GM04503 (cell line): ENCODE results near the gene C1orf226.
"Not testable (repeated sequence)": the region's sequence is repeated elsewhere in the genome, so short reads cannot be mapped to it uniquely, and the experiment has no call there.

Experiments used
- DNase-seq: peaks from one replicate; pipeline ENCODE4 v3.0.0-alpha.2; 2012; ENCODE audit warnings: low read depth

The C1orf226 gene, protein sequence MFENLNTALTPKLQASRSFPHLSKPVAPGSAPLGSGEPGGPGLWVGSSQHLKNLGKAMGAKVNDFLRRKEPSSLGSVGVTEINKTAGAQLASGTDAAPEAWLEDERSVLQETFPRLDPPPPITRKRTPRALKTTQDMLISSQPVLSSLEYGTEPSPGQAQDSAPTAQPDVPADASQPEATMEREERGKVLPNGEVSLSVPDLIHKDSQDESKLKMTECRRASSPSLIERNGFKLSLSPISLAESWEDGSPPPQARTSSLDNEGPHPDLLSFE

DNA sequence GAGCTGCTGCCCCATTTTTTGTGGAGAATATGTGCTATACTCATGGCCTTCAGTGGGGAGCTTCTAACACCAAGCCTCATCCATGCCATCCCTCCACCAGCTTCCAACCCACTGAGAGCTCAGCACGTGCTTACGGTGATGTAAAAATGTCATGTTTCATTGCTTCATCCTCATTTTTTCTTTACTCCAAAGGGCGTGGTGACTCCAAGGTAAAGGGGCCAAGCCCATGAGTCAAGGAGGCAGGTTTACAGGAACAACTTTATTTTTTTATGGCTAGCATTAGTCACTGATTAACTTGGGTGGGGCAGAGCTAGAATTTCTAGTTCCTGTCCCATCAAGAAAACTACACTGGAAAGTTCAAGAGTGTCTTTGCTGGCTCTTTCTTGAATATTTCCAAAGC is at the start of gene C1orf226:
Gene C1orf226 (plus strand): TSS at position 346 of the 400 bp plus-strand sequence. CDS start 174 bp downstream, outside the sequence.
- no peak for DNase-seq

DNA sequence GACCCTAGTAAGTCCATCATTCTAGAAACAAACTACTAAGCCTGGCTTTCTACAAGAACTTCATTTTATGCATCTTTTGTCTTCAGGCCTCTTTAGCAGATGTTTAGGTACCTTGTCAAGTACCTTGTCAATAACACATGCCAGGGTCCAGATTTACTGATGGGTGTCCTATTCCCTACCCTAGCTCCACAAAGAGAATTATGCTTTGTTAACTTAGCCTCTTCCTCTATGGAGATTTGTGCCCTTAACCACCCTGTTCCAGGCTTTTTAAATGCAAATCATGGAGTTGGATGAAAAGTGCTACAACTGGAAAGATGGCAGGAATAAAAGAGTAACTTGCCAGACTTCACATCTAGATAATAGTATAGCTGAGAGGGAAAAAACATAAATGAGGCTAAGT is 47.5 kb upstream of the C1orf226 start:
- DNase-seq, result no peak

DNA sequence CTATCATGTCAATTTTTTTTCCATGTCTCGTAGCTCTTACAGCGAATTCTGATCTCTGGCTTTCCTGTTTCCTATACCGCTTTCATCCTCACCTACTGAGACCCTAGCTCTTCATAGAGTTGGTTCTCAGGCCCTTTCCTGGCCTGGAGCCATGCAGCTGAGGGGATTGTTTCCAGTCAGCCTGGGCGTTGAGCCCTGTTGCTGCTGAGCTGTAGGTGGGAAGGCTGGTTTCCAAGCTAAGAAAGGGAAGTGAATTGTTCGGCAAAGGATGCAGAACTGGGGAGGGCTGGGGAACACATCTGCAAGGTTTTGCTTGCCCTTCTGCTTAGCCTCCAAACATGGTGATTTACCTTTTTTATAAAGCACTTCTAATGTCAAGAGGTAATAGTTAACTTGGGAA is 46.4 kb upstream of the C1orf226 start:
- no peak for DNase-seq

DNA sequence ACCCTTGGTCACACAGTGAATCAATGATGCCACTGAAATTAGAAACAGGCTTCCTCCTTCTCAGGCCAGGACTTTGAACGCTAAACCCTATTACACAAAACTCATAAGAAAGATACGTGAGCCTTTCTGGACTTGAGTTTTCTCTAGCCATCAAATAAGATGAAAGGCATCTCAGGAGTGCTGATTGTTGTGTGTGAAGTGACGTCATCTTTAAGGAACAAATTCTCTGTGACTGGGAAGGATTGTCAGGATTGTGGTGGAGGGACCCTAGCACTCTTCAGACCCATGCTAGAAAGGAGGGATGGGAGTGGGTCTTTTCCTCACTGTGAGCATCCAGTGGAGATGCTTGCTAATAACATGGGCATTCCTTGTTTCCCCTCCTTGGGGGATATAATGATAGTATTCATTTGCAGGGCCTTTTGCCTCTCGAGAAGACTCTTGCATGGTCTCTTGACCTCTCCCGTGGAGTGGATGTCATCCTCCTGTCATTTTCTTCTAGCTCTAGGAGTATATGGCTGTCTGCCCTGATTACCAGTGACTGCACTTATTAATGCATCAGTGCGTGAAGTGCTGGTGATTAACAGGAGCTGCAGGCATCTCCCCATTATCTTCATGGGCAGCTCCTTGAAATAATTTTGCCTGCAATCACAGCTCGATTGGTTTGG is 44.8 kb upstream of the C1orf226 start:
- DNase-seq, result no peak

DNA sequence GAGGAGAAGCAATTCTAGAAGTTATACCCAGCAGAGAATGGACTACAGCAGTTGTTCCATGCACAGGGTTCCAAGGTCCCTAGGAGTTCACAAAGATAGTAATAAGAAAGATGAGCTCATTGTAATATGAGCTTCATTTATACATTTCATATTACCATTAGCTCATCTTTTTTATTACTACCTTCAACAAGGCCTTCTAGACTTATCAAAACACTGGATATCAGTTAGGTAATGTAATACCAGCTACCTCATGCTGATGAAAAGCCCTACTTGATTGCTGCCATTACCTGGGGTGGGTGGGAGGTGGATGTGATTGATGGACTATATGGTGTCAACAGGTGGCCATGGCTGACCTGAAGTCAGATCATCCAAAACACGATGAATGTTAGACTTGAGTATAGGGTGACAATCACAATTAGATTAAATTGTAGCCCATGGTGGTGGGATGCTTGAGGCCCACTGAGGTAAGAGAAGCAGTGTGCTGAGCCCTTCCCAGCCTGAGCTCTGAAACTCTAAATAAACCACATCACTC is 39.0 kb upstream of the C1orf226 start:
- no peak for DNase-seq

DNA sequence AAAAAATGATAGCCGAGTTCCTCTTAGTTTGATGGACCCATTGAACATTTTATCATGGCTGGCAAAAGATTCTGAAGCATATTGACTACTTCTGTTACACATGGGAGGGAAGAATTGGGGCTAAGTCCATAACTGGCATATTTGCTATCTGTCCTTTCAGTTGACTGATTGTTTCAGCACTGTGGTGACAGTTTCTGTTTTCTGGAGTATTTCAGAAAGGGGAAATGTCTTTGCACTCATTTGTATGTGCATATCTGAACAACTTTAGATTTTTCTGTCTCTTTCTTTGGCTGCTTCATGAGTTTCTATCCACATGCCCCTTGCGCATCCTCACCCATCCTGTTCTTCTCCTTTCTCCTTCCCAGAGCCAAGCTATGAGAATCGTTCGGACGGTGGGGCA is 38.1 kb upstream of the C1orf226 start:
- DNase-seq, result no peak

DNA sequence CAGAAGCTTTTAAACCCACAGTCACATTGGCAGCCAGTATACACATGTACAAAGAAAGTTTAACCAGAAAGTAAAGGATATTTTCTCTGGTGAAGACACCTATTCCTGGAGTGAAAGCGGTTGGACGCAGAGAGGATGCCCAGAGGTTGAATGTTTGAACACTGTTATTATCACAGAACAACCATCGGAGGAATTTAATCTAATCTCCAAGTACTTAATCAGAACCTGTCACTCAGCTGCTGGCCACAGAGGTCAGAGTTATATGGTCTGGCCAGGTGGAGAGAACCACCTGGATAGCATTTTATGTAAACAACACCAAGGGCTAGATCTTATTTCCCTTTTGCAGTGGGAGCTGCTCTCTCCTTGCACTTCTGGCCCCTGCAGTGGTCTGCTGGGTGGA is 34.2 kb upstream of the C1orf226 start:
- no peak for DNase-seq

DNA sequence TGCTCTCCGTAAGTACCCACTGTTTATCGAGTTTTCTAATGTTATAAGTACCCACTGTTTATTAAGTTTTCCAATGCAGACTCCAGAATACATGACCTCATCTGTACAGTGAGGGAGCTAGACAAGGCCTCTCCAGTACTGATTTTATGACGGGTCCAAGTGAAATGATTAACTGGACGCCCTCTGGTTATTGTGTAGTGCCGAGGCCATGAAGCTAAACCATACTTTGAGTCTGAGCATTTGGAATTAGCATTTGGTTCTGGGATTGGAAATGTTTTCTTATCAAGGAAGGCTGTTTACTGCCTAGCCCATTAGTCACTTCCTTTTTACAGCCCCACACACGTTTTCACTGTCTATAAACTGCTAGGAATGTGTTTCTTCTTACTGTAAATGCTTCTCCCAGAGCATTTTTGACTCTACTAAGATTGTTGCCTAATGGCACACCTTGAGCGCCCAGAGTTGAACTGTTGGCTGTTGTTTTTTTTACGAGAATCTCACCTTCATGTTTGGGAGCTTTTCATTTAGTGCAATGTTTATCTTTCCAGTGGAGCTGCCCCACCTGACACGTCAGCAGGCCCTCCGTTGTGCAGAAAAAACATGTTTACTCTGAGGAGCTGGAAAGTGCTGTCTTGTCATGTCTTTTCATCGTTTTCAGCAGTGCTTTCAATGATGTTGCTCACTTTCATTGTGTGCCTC is 31.7 kb upstream of the C1orf226 start:
- DNase-seq, result peak; percentile 61

DNA sequence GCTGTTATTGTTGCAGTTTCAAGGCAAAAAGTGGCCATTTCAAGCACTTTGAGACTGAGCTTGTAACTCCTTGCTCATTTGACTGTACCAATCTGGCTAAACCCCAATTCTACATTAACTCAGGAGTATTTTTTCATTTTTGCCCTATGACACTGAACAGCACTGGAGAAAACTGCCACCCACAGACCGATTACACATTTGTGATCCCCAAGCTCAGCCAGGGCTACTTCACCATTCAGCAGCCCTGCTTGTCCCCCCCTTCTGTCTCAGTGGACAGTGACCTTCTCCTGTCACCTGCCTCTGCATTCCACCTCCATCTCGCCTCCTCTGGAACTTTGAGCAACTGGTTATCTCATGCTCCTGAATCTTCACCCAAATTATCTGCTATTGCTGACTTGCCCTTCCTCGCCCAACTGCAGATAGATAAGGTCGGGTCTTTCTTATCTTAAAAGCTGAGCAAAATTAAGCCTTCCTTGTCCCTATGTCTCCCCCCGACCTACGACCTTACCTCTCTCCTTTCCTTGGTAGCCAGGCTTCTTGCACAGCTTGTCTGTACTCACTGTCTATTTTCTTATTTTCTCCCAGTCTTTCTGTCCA is 30.2 kb upstream of the C1orf226 start:
- DNase-seq, result no peak

DNA sequence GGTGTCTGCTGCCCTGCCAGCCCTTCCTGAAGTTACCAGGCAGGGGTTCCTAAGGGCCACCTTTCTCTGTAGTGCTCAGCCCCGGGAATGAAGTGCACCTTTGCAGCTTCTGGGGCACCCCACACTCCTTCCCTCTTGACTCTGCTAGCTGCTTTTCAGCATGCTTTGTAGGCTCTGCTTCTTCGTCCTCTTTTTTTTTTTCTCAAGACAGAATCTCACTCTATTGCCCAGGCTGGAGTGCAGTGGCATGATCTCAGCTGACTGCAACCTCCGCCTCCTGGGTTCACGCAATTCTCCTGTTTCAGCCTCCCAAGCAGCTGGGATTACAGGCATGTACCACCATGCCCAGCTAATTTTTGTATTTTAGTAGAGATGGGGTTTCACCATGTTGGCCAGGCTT is 29.7 kb upstream of the C1orf226 start:
- not testable (repeated sequence) for DNase-seq

DNA sequence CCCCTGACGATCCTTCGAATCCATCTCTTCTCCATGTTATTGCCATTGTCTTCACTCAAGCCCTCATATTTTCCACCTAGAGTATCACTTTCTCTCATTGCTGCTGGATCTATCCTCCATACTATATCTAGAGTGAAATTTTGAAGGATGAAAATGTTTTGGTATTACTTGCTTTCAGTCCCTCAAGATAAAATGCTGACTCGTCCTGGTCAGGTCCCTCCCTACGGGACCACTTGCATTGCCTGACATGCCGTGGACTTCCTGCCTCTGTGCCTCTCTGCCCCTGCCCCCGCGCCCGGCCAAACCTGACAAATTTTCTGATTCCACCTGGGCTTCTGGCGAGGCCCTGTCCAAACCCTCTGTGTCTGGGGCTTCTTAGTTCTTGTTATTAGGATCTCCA is 28.4 kb upstream of the C1orf226 start:
- DNase-seq, result no peak

DNA sequence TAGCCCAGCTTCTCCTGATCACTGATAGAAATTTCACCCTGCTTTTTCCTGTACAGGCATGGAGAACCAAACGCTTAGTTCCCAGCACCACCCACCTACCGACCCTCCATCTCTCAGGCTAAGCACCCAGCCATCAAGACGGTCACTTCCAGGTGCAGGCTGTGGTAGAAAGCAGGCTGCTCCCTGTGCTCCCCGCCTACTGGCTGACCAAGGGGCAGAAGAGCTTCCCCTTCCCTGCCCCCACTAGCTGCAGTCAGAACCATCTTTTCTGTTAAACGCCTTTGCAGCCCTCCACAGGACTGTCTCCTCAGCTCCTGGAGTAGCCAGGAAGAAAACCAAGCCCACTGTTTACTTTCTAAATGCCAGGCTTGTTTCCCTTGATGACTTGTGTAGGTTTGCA is 27.8 kb upstream of the C1orf226 start:
- no peak for DNase-seq

DNA sequence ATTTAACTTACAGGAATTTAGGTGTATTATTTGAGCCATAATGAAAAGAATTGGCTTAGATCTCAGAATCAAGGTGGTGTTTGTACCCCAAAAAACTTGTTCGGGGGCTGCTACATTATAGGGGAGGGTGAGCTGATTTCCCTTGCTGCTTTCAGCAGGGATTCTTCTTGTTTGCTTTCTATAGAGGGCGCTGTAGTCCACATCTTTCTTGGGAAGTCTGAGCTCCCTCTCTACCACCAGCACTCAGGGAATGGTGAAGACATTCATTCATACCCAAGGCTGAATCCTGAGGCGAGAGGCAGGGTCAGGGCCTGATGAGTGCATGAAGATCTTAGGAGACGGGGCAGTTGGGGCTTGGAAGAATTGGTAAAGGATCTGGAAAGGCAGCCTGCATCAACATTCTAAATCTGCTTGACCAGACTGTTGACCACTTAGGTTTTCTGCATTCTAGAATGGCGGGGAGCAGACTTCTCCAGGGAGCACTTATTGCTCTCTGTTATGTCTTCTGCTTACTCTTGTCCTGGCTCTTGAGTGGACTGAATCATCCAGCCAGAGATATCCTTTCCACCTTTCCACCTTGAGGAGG is 23.8 kb upstream of the C1orf226 start:
- no peak for DNase-seq

DNA sequence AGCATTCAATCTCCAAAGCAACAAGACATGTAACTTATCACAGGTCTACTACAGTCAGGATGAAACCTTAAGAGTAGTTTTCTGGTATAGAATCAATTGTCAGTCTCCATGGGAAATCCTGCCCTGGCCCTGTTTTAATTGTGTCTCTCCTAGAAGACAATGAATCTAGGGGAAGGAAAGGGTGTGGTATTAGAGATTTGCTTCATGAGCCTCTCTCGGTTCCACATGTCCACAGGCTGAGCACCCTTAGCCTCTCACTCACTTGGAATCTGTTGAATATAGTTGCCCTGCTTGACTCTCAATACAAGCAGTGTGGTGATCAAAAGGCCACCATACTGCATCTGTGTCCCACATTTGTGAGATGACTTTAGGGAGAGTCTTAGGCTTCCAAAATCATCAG is 22.6 kb upstream of the C1orf226 start:
- DNase-seq, result no peak

DNA sequence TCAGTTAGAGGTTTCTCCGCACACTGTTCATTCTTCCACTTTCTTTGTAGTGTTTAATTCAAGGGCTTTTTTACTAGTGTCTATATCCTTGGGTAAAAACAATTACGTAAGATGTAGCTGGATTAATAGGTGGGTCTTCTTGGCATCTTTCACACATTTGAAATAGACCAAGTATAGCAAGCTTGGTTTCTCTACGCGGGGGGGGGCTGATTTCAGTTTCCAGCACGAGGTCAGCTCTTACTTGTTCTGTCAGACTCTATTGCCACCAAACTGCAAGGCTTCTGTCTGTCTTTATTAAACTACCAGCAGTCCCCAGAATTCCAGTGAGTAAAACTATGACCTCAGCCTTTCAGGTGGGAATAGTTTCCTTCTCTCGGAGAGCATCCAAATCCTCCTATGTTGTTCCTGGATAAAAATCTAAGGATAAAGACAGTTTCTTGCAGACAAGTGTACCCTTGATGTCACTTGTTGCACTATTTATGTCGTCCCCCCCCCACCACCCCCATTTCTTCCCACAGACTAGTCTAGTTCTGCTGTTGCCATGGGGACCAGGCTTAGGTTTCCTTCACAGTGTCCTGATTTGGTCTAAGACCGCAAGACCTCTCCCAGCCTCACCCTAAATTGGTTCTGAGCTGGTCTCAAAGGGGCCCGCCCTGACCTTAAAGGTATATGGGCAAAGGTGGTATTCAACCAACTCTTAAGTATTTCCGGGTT is 21.8 kb upstream of the C1orf226 start:
- no peak for DNase-seq

DNA sequence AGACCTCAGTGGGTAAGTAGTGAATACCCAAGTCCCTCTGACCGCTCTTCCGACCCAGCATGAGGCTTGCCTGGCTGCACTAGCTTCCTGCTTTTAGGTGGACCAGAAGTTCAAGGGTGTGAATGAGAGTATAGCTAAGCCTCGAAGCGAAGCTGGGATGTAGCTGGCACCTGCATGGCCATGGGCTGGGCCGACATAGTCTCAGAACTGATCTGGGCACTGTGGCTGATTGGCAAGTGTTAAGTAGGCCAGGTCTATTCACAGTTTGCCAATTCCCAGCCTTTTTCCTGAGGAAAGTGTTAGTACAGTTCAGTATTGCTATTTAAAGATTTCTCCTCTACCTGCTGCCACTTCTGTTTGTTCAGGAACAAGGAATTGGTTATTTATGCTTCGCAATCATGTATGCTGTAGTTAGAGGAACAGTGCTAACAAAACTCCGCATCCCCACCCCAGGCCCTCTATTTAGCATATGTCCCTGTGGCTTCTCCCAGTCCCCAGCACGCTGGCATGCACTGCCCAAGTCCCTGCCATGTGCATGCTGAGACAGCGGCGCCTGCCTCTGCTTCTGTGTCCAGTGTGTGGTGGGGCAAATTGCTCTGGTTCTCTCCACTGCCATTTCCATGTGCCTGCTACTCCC is 21.2 kb upstream of the C1orf226 start:
- no peak for DNase-seq

DNA sequence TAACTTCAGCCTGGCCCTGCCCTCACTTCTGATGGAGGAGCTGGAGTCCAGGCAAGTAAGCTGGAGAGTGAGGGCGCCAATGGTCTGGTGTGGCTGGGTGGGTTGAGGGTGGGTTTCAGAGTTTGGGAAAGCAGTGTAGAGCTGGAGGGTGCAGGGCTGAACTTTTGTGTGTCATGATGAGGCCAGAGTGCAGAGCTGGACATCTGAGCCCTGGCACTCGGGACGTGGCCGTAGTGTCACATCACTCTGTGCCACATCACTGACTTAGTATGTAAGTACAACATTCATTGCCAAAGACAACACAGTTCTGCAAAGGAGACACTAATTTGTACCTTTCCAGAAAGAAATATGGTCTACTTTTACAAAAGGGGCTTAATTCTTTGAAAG is 20.7 kb upstream of the C1orf226 start:
- no peak for DNase-seq

DNA sequence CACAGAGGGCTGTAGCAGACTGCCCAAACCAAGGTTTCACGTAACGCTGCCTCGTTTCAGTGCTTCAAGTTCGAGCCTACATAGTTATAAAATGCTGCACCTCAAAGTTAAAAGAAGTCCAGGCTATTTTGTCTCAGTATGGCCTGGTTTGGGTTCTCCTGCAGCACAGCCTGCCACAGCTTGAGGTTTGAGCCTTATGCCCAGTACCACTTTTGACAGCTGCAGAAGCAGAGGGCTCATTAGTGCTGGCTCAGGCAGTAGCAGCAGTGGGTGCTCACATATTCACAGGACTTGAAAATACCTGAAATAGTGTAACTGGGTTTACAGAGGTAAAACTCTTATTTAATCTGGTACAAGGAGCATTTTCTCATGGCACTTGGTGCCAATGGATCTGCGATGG is 20.2 kb upstream of the C1orf226 start:
- no peak for DNase-seq

DNA sequence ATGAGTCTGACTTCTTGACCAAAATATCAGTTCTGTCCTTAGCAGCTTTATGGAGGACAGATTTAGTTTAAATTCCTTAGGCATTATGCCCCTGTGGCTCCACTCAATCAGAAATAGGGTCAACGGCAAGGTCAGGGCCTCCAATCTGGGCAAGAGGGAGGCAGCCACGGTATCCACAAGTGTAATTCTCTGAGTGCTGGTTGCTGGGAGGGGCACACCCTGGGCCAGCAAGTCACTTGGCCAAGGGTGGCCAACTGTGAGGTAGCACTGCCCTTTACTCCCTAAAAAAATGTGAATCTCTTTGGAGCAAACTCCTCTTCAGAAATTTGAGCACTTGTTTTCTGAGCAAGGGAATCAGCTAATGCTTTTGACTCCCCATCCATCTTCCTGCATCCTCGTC is 17.7 kb upstream of the C1orf226 start:
- no peak for DNase-seq

DNA sequence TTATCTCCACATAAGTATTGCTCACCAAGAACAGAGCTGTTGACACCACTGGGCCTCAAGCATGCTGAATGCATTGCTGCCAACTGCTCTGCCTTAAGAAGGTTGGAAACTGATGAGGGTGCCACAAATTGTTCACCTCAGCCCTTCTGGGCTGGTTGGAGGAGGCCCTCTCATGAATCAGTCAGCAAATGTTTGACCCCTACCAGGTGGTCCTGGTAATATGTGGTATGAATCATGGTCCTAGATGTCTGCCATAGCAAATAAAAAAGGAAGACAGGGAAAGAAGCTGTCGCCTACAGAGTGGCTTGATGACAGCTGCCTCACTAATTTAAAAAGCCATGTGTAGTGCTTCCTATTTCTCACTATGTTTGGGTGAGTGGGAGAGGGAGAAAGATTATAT is 17.0 kb upstream of the C1orf226 start:
- no peak for DNase-seq
